Skin of body (tissue), 3 donors: Measurements from ENCODE around the gene TFPI2. TPM values are rescaled to one million over a fixed set of nuclear protein-coding genes. Genes with fewer than 3 reads are reported as not detected.

ENCODE experiments used
- DNase-seq: peaks from one replicate; lab custom pipeline; 2025; lab: John Stamatoyannopoulos, UW
- small RNA-seq: library from RNA; depleted of rRNA; stranded (forward); fragments of <200 nt; gene quantifications from one replicate; pipeline ENCODE3, GENCODE V24; 2014; ENCODE audit warnings: low replicate concordance
- total RNA-seq: library from RNA; depleted of rRNA; stranded (reverse); fragments of >200 nt; gene quantifications from one replicate; pipeline ENCODE4 v1.2.3, GENCODE V29; 2014

TFPI2 gene
- total RNA-seq, 1 donor from 2014 or later, result 0.89 TPM

DNA sequence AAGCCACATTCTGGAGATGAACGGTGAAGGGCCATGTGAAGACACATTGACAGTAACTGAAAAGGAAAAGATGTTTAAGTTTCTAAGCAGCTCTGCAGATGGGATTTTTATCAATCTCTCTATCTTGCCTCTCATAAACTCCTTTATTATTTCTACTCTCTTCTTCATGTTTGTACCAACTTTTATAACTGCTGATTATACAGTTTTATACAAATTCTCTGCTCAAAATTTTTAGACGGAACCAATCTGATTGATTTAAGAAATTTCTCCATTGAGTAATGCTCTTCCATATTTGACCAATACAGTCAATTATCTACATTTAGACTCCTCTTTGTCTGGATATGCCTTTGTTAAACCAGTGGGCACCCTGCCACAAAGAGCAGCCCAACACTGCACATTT lies 31.7 kb downstream of the TFPI2 start:
- DNase-seq, result no peak

DNA sequence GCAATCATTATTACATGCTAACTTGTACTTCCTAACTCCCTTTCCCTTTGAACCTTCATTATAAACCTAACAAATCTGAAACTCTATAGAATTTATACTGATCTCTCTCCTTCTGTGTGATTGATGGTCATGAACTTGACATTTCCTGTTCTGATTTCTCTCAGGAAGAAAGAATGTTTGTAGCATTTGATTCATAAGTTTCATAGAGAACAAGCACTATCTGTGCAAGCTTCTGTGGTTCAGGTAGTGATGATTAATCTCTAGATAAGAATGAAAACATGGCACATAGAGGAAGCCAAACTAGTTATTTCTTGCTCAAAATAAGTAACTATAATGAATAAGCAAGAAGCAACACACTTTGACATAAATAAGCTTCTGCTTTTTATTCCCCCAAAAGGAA lies 34.2 kb downstream of the TFPI2 start:
- no peak for DNase-seq

DNA sequence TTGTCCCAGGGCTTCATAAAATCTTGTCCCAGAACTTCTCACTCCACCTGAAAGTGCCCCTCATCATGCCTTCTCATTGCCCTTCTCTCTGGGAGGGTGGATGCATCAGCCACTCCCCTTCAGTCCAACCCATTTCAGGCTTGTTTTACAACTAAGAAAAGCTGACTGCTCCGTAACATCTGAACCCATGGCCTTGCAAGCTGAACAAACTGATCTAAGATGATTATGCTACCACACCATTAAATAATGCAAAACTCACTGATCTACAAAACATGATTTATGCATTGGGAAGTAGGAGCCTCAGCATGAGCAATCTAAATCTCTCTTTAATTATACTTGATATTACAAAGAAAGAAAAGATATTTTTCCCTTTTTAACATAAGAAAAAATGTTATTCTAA lies 34.8 kb downstream of the TFPI2 start:
- DNase-seq, result no peak

DNA sequence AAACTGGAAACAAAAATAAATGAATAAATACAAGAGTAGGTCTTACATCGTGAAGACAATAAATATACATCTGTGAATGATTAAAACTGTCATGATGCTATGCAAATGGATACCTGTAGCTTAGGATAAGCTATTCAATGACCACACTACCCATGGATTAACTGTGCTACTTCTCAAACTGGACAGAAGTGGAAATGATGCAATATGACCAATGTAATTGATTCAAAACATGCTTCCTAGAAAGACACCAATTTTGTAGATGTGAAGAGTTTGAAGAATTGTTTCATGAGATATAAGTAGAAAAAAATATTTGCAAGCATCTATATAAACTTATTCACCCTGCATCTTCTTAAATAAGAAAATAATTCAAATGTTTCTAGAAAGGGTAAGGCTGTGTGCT lies 36.1 kb downstream of the TFPI2 start:
- DNase-seq, result no peak

DNA sequence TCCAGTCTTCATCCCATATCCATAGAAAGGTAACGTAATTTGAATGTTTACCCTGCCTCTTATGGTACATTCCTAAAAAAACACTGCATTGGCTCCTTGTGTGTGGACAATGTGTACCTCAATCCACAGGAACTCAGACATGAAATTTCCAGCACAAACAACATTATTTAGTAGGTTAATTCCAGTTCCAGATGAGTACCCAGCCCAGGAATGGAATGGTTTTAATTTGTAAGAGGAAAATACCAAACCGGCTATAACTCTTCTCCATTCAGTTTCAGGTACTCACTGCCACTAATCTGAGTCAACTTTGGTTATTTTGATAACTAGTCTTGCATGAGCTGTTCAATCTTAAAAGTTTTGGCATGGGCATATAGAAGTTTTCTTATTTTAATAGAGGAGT lies 39.0 kb downstream of the TFPI2 start:
- no peak for DNase-seq

DNA sequence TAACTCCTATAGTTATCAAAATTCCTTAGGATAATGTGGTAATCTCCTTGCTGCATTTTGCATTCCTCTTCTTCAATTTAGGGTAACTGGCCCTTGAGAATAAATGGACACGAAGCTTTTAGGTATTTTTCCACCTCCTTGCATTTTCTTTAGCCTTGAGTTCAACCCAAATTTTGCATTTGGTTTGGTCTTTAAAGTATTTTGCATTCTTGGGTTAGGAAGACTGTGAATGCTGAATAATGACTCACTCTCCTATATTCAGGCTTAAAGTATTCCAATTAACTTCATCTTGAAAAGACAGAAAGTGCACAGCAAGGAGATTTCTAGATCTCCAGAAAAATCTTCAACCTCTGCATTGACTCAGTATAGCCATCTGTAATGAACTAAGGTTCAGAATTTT lies 47.3 kb downstream of the TFPI2 start:
- DNase-seq, result no peak

DNA sequence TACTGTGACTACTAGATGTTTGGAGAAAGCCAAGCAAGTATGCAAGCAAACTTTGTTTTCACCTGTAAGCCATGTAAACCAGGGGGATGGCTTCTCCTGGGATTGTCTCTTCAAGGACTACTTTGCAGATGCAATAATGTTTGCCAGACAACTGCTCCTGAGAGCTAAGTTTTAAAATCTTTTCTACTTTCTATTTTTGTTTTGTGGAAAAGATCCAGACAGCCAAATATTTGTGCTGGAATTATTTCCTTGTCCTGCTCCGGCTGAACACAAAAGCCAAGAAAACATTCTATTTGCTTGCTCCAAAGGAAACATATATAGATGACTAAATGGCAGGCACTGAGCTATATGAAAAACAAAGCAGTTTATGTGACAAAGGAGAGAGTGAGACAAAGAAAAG lies 51.6 kb downstream of the TFPI2 start:
- no peak for DNase-seq

DNA sequence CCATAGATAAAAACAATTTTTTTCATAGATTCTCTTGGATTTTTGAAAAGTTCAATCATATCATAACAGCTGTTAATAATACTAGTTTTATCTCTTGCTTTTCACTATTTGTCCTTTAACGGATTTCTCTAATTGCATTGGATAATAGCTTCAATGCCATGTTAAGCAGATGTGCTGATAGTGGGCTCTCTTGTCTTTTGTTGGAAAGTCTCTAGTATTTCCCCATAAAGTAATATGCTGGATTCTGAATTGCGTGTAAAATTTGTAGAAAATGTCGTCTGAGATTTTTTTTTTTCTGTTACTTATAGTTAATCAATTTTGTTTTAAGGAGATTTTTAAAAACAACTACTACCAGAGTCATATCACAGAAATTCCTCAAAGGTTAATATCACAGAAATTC lies 53.3 kb downstream of the TFPI2 start:
- DNase-seq, result no peak

DNA sequence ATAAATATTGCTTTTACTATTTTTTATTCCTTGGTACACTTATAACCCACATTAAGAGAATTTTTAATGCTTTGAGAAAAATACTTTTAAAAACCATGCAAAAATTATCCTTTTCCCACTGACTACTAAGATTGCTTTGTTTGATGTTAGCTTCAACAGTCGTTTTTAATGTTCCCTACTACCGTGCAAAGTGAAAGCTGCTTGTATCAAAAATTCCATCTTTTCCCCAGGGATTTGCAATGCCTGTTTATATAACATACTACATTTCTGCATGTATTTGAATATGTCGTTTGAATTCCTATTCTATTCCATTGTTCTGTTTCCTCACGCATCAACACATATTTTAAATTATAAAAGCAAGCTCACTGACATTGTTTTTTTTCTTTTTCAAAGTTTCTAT lies 54.4 kb downstream of the TFPI2 start:
- peak; percentile 8 for DNase-seq

DNA sequence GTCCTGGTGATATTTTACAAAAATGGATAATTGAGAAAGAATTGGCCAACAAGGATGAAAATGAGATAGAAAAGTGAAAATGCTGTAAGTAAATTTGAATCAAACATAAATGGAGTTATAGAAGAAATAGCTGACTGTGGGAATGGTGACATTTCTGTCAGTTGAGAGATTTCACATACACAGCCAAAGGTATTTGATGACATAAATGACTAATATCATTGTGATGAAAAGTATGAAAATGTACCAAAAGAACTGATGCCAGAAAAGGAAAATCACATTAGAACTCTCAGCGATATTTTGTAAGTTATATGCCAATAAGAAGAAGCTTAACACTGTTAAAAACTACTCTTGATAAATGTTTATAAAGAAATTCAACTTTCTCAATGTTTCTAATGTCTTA lies 54.9 kb downstream of the TFPI2 start:
- no peak for DNase-seq

Small RNAs within 50 kb of the gene (small RNA-seq; reads per million reads assigned to genes)
- not detected for gene AC002076.2

Other genes starting within 250 kb of the TFPI2 start
- gene GNGT1, start 15.8 kb upstream of the TFPI2 start, total RNA-seq, result not detected
- gene GNG11, start 31.0 kb upstream of the TFPI2 start, total RNA-seq, result 19.0 TPM
- gene BET1, start 113.6 kb upstream of the TFPI2 start, total RNA-seq, result 40.5 TPM